Hepatocyte (in vitro differentiated cells): Measurements from ENCODE around the gene KLHL11. TPM values are rescaled to one million over a fixed set of nuclear protein-coding genes. Genes with fewer than 3 reads are reported as not detected.
"Not testable (repeated sequence)": the region's sequence is repeated elsewhere in the genome, so short reads cannot be mapped to it uniquely, and the experiment has no call there.

Experiments used
- DNase-seq: peaks from one replicate; pipeline ENCODE4 v3.0.0-alpha.2; 2016; ENCODE audit warnings: low spot score
- H2AFZ ChIP-seq: fragments of 200-600 bp; sonication (generic); 2 replicates; pipeline ENCODE4 v1.6.0; 2016; ENCODE audit warnings: antibody characterized with exemption, mild to moderate bottlenecking
- H3K27ac ChIP-seq: fragments of 200-600 bp; sonication (generic); 2 replicates; pipeline ENCODE4 v1.5.1; 2016; ENCODE audit warnings: mild to moderate bottlenecking
- H3K27me3 ChIP-seq: fragments of 200-600 bp; sonication (generic); 2 replicates; pipeline ENCODE4 v1.6.1; 2016
- H3K36me3 ChIP-seq: fragments of 200-600 bp; sonication (generic); replicated peaks from 2 replicates; pipeline ENCODE4 v1.5.1; 2016; ENCODE audit warnings: low read depth; ENCODE audit not compliant: insufficient read depth
- H3K4me1 ChIP-seq: fragments of 200-600 bp; sonication (generic); 2 replicates; pipeline ENCODE4 v1.5.1; 2016; ENCODE audit warnings: mild to moderate bottlenecking, moderate library complexity; ENCODE audit not compliant: insufficient read depth
- H3K4me2 ChIP-seq: fragments of 200-600 bp; sonication (generic); 2 replicates; pipeline ENCODE4 v1.6.0; 2016
- H3K4me3 ChIP-seq: fragments of 200-600 bp; sonication (generic); 2 replicates; pipeline ENCODE4 v1.5.1; 2016; ENCODE audit warnings: mild to moderate bottlenecking
- H3K79me2 ChIP-seq: fragments of 200-600 bp; sonication (generic); 2 replicates; pipeline ENCODE4 v1.6.0; 2017; ENCODE audit warnings: mild to moderate bottlenecking
- H3K9me2 ChIP-seq: fragments of 200-600 bp; sonication (generic); replicated peaks from 2 replicates; pipeline ENCODE4 v1.6.0; 2017; ENCODE audit warnings: mild to moderate bottlenecking; ENCODE audit not compliant: insufficient read depth
- H3K9me3 ChIP-seq: fragments of 200-600 bp; sonication (generic); 2 replicates; pipeline ENCODE4 v1.5.1; 2016; ENCODE audit warnings: low read depth, mild to moderate bottlenecking
- H4K20me1 ChIP-seq: fragments of 200-600 bp; sonication (generic); 2 replicates; pipeline ENCODE4 v1.6.0; 2016; ENCODE audit warnings: mild to moderate bottlenecking; ENCODE audit not compliant: insufficient read depth, poor library complexity, severe bottlenecking
- EZH2 ChIP-seq: fragments of 200-600 bp; sonication (generic); IDR thresholded peaks from 2 replicates; pipeline ENCODE4 v1.6.1; 2016; ENCODE audit warnings: antibody characterized with exemption, mild to moderate bottlenecking, borderline replicate concordance
- EZH2phosphoT487 ChIP-seq: fragments of 200-600 bp; sonication (generic); IDR thresholded peaks from one replicate; pipeline ENCODE4 v1.6.1; 2018; ENCODE audit warnings: antibody characterized with exemption, mild to moderate bottlenecking, low read depth, moderate library complexity; ENCODE audit not compliant: unreplicated experiment, severe bottlenecking
- WGBS: methylation state at CpG from one replicate; pipeline ENCODE4 v1.1.6; 2016; ENCODE audit warnings: low lambda C conversion rate; ENCODE audit errors: missing lambda C conversion rate; 5-methylcytosine and 5-hydroxymethylcytosine counted together
- polyA plus RNA-seq: library from polyadenylated mRNA; unstranded; fragments of >200 nt; fragmentation: Nextera tagmentation; extraction: Ambion mirVana; gene quantifications from 2 replicates; pipeline ENCODE4 v1.2.1, GENCODE V29; 2016
- total RNA-seq: library from RNA; depleted of rRNA; stranded (reverse); fragments of >200 nt; gene quantifications from 2 replicates; pipeline ENCODE4 v1.2.3, GENCODE V29; 2014
- TF ChIP-seq, protein P1 (sequence below): fragments of 200-600 bp; sonication (generic); IDR thresholded peaks from 2 replicates; pipeline ENCODE4 v1.5.1; 2016; ENCODE audit warnings: antibody characterized with exemption, mild to moderate bottlenecking; ENCODE audit not compliant: poor library complexity

The KLHL11 gene
- total and polyA plus RNA-seq, 2 experiments from 2014 or later = 10.0 to 25.2 TPM

DNA sequence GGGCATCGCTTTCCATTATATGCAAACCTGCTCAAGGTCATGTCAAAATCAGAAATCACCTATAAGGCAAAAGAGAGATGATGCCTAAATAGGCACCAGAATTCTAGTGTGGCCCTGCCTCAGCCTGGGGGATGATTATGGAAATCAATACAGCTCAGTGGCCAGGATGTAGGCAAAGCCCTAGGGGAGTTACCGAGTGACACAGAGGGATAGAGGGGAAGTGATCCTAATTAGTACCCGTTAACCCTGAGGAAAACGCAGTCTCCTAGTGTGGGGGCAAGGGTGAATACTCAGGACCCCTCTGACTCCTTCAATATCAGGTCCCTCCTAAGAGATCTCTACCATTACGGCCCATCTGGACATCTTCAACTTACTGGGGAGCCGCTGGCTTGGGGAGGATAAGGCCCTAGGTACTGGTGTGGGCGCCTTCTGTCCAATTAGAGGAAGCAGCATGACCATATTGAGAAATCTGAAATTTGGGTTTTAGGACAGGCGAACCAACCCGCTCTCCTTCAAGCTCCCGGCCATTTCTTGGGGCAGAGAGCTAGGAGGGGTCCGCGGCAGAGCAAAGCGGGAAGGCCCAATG lies 29.9 kb downstream of the KLHL11 start:
- Histone ChIP-seq H3K9me2 (no peaks in the 10 kb centered on the region), H3K27me3 (no peaks in the 10 kb centered on the region), H3K9me3 (no peaks in the 10 kb centered on the region), H4K20me1 (no peaks in the 10 kb centered on the region), H3K36me3 (no peaks in the 10 kb centered on the region), H2AFZ (peak overlapping the region; percentile 100), H3K4me2 (peak overlapping the region; percentile 97), H3K4me1 (no peaks in the 10 kb centered on the region), H3K4me3 (peak overlapping the region; percentile 97), H3K79me2 (peaks cover 18% of the 10 kb centered on the region), H3K27ac (no peak overlapping the region)
- WGBS = 15% methylated on average over 13 of the region's 13 CpGs
- TF ChIP-seq, protein P1, sequence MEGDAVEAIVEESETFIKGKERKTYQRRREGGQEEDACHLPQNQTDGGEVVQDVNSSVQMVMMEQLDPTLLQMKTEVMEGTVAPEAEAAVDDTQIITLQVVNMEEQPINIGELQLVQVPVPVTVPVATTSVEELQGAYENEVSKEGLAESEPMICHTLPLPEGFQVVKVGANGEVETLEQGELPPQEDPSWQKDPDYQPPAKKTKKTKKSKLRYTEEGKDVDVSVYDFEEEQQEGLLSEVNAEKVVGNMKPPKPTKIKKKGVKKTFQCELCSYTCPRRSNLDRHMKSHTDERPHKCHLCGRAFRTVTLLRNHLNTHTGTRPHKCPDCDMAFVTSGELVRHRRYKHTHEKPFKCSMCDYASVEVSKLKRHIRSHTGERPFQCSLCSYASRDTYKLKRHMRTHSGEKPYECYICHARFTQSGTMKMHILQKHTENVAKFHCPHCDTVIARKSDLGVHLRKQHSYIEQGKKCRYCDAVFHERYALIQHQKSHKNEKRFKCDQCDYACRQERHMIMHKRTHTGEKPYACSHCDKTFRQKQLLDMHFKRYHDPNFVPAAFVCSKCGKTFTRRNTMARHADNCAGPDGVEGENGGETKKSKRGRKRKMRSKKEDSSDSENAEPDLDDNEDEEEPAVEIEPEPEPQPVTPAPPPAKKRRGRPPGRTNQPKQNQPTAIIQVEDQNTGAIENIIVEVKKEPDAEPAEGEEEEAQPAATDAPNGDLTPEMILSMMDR = no peak
- no peak for TF ChIP-seq EZH2
- DNase-seq = no peak

DNA sequence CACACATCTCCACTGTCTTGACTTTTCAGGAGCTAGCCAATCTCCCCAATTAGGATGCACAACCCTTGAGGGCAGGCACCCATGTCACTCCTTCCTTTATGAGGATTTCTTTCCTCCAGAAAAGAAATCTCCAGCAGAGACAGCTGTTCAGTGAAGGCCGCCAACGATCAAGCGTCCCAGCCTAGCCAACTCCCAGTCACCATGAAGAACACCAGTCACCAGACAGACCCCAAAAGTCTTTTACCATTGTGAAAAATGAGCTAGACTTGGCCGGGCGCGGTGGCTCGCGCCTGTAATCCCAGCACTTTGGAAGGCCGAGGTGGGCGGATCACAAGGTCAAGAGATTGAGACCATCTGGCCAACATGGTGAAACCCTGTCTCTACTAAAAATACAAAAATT lies 35.3 kb downstream of the KLHL11 start:
- not testable (repeated sequence) for H3K36me3 ChIP-seq
- 88% methylated on average over 10 of the region's 10 CpGs for WGBS

DNA sequence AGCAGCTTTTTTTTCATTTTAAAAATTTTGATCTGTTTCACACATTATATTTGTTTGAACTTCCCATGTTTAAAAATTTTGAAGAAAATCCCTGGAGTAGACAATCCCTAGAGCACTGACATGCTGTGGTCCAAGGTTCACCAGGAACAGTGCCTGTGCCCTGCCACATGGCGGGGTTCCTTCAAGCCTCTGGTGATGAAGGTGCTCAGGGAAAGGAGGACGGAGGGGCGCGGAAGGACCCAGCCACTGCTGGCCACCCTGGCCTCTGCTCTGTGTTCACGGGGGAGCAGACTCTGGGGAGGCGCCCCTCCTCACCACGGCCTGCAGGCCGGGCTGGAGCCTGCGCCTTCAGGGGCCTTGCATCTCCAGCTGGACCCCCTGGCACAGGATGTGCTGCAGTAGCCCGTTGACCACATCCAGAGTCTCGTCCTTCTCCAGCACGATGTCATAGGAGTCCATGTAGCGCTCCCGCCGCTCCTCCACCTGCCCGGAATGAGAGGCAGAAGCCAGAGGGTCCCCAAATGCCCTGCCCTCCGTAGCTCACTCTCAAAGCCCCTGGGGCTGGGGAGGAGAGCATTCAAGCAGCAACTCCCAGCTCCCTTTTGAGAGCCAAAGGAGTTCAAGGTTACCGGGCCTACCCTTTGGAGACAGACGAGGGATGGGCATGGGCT lies 39.9 kb downstream of the KLHL11 start:
- Histone ChIP-seq H4K20me1 (no peaks in the 10 kb centered on the region), H3K4me3 (no peak overlapping the region), H3K9me2 (no peaks in the 10 kb centered on the region), H3K27ac (no peak overlapping the region), H3K9me3 (no peaks in the 10 kb centered on the region), H3K4me1 (no peaks in the 10 kb centered on the region), H3K4me2 (no peak overlapping the region), H2AFZ (no peak overlapping the region), H3K36me3 (no peaks in the 10 kb centered on the region), H3K79me2 (no peaks in the 10 kb centered on the region), H3K27me3 (no peaks in the 10 kb centered on the region)
- WGBS = 93% methylated on average over 16 of the region's 19 CpGs
- TF ChIP-seq EZH2phosphoT487 (no peak), EZH2 (no peak)
- TF ChIP-seq, protein P1 = no peak
- no peak for DNase-seq

More for the DNA sequence above, 35.3 kb downstream of the KLHL11 start:
- DNase-seq, H3K4me3 ChIP-seq, H2AFZ ChIP-seq, H3K9me2 ChIP-seq, H3K4me1 ChIP-seq, H4K20me1 ChIP-seq, H3K4me2 ChIP-seq, H3K27me3 ChIP-seq, H3K9me3 ChIP-seq, H3K27ac ChIP-seq, H3K79me2 ChIP-seq: not testable (repeated sequence)

DNA sequence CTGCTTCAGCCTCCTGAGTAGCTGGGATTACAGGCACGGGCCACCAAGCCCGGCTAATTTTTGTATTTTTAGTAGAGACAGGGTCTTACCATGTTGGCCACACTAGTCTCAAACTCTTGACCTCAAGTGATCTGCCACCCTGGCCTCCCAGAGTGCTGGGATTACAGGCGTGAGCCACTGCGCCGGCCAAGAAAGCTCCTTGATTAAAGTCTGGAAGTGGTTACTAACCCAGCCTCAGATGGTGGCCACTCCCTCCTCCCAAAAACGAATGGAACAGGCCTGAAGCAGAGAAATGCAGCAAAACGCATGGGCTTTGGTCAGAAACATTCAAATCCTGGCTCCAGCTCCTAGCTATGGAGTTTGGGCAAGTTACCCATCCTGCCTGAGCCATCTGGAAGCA lies 41.1 kb downstream of the KLHL11 start:
- Histone ChIP-seq H3K4me1 (no peaks in the 10 kb centered on the region), H3K27me3 (no peaks in the 10 kb centered on the region), H3K27ac (no peak overlapping the region), H3K36me3 (no peaks in the 10 kb centered on the region), H3K4me2 (no peak overlapping the region), H2AFZ (no peak overlapping the region), H3K9me3 (no peaks in the 10 kb centered on the region), H4K20me1 (no peaks in the 10 kb centered on the region), H3K9me2 (no peaks in the 10 kb centered on the region), H3K4me3 (no peak overlapping the region), H3K79me2 (no peaks in the 10 kb centered on the region)
- WGBS = 62% methylated on average over 7 of the region's 7 CpGs
- DNase-seq = no peak
- TF ChIP-seq EZH2phosphoT487 = no peak
- no peak for TF ChIP-seq EZH2
- TF ChIP-seq, protein P1 = no peak
